HepG2 (cell line): ENCODE measurements around the gene CMTM3. TPM values are rescaled to one million over a fixed set of nuclear protein-coding genes. Genes with fewer than 3 reads are reported as not detected.

Experiments
- CENPT ChIP-seq: sonication (generic); formaldehyde crosslinking; IDR thresholded peaks from 2 replicates; pipeline ENCODE4 v1.8.0; 2022; ENCODE audit warnings: low read depth, mild to moderate bottlenecking, moderate library complexity, missing genetic modification reagents
- CREB1 ChIP-seq, 2 experiments: fragments of 450-650 bp in 1 of 2; IDR thresholded peaks; 2 replicates each; pipeline ENCODE4 v1.6.1; 2016 to 2017; ENCODE audit warnings: control low read depth in 1 of 2, mild to moderate bottlenecking in 1 of 2, missing compliant biosample characterization in 1 of 2, missing genetic modification characterization in 1 of 2
- DNMT1 ChIP-seq: sonication (generic); formaldehyde crosslinking; IDR thresholded peaks from 2 replicates; pipeline ENCODE4 v1.5.1; 2020; ENCODE audit warnings: mild to moderate bottlenecking, missing genetic modification reagents
- EEA1 ChIP-seq: sonication (generic); formaldehyde crosslinking; IDR thresholded peaks from 2 replicates; pipeline ENCODE4 v1.5.1; 2020; ENCODE audit warnings: mild to moderate bottlenecking, missing genetic modification reagents, borderline replicate concordance
- FOXK2 ChIP-seq: fragments of 450-650 bp; IDR thresholded peaks from 2 replicates; pipeline ENCODE4 v1.6.1; 2016
- KDM2A ChIP-seq: sonication (generic); formaldehyde crosslinking; IDR thresholded peaks from 2 replicates; pipeline ENCODE4 v1.4.0; 2020; ENCODE audit warnings: low read depth, missing genetic modification reagents, borderline replicate concordance
- RCOR2 ChIP-seq: IDR thresholded peaks from 2 replicates; pipeline ENCODE4 v1.6.1; 2016; ENCODE audit warnings: missing biosample characterization, missing genetic modification reagents
- ZNF337 ChIP-seq: sonication (generic); formaldehyde crosslinking; IDR thresholded peaks from 2 replicates; pipeline ENCODE4 v1.5.1; 2020; ENCODE audit warnings: missing genetic modification reagents, low read depth, mild to moderate bottlenecking, borderline replicate concordance
- ZNF350 ChIP-seq: sonication (generic); formaldehyde crosslinking; IDR thresholded peaks from 2 replicates; pipeline ENCODE4 v1.4.0; 2020; ENCODE audit warnings: mild to moderate bottlenecking, low read depth, missing genetic modification reagents, borderline replicate concordance
- ZNF484 ChIP-seq: sonication (generic); formaldehyde crosslinking; IDR thresholded peaks from 2 replicates; pipeline ENCODE4 v1.5.1; 2020; ENCODE audit warnings: mild to moderate bottlenecking, low read depth, missing genetic modification reagents, borderline replicate concordance
- ZNF577 ChIP-seq: sonication (generic); formaldehyde crosslinking; IDR thresholded peaks from 2 replicates; pipeline ENCODE4 v1.4.0; 2020; ENCODE audit warnings: mild to moderate bottlenecking, low read depth, missing genetic modification reagents, borderline replicate concordance
- ZNF7 ChIP-seq: IDR thresholded peaks from 2 replicates; pipeline ENCODE4 v1.6.1; 2016; ENCODE audit warnings: missing biosample characterization, missing genetic modification reagents
- ZNF816 ChIP-seq: sonication (generic); formaldehyde crosslinking; IDR thresholded peaks from 2 replicates; pipeline ENCODE4 v1.8.0; 2022; ENCODE audit warnings: missing genetic modification reagents, mild to moderate bottlenecking, borderline replicate concordance
- polyA plus RNA-seq, 8 experiments: library from polyadenylated mRNA; depleted of rRNA in 3 of 8; stranded (reverse) in 7 of 8; unstranded in 1 of 8; fragments of >200 nt; fragmentation: Illumina TruSeq in 4 of 8; extraction: Trizol in 4 of 8; gene quantifications; 2 replicates each; pipeline versions ENCODE4 v1.2.1 to v1.2.3, GENCODE V29; 2011 to 2016; ENCODE audit warnings: low read depth in 4 of 8, missing spikeins in 1 of 8, mixed read lengths in 1 of 8; ENCODE audit not compliant: insufficient read depth in 1 of 8
- total RNA-seq, 5 experiments: library from RNA; depleted of rRNA; stranded (reverse); fragments of >200 nt; fragmentation: Illumina TruSeq; extraction: Trizol; gene quantifications; 2 replicates each; pipeline ENCODE4 v1.2.3, GENCODE V29; 2016; ENCODE audit warnings: low read depth in 1 of 5
- TF ChIP-seq, protein P1 (sequence below): sonication (generic); formaldehyde crosslinking; IDR thresholded peaks from 2 replicates; pipeline ENCODE4 v1.4.0; 2020; ENCODE audit warnings: missing genetic modification reagents
- TF ChIP-seq, protein P2 (sequence below): sonication (generic); formaldehyde crosslinking; IDR thresholded peaks from 2 replicates; pipeline ENCODE4 v1.9.0; 2021; ENCODE audit warnings: mild to moderate bottlenecking, missing genetic modification reagents
- TF ChIP-seq, protein P3 (sequence below): sonication (generic); formaldehyde crosslinking; IDR thresholded peaks from 2 replicates; pipeline ENCODE4 v1.8.0; 2022; ENCODE audit warnings: mild to moderate bottlenecking, missing genetic modification reagents, moderate library complexity

CMTM3 gene
- total and polyA plus RNA-seq, 2 of the 13 experiments (the other 11 are each of a cell fraction or from before 2014, with no cell fraction given): 29.2 to 48.7 TPM

DNA sequence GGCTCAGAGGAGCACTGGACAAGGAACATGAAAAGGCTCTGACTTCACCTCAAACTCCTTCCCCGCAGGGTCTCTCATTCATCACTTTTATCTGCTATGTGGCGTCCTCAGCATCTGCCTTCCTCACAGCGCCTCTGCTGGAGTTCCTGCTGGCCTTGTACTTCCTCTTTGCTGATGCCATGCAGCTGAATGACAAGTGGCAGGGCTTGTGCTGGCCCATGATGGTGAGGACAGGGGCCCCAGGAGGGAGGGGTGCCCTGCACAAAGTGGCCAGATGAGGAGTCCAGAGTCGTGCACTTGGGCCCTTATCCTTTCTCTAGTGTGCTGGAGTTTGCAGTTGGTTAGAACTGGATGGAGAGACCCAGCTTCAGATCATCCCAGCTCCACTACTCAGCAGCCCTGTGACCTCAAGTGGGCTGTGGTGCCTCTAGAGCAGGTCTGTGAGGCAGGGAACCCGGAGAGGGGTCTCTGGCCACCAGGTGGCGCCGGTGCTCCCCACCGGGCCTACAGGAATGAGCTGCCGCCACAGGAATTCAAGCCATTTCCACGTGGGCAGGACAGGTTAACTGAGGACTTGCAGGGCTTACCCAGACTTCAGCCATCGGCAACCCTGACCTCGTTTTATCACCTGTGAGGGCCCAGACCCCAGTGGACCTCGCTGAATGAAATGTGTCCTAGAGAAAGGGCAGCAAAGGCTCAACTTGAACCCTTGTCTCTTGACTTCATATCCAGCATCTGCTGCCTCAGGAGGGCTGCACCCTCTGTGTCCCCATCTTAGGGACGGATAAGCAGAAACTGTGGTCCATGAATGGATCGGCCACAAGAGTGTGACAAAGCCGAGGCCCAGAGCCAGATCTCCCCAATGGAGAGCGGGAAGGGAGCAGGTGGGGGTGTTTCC, 4.0 kb downstream of the CMTM3 start (continued):
- TF ChIP-seq ZNF350 (peak; percentile 90), FOXK2 (no peak), ZNF577 (CRISPR knock-in tag) (no peak), CENPT (CRISPR knock-in tag) (no peak), EEA1 (CRISPR knock-in tag) (no peak), RCOR2 (CRISPR knock-in tag) (peak; percentile 50; the same call in 1 of the 2 replicates), ZNF337 (CRISPR knock-in tag) (no peak), ZNF816 (peak; percentile 48; the same call in 1 of the 2 replicates), CREB1 (IDR thresholded peaks at IDR 0.05) (no peak), CREB1 (CRISPR knock-in tag; IDR thresholded peaks at IDR 0.05) (no peak), ZNF7 (CRISPR knock-in tag) (no peak), DNMT1 (peak; percentile 70; the same call in 1 of the 2 replicates), ZNF484 (CRISPR knock-in tag) (no peak), KDM2A (CRISPR knock-in tag) (peak; percentile 88)
- TF ChIP-seq, protein P1, sequence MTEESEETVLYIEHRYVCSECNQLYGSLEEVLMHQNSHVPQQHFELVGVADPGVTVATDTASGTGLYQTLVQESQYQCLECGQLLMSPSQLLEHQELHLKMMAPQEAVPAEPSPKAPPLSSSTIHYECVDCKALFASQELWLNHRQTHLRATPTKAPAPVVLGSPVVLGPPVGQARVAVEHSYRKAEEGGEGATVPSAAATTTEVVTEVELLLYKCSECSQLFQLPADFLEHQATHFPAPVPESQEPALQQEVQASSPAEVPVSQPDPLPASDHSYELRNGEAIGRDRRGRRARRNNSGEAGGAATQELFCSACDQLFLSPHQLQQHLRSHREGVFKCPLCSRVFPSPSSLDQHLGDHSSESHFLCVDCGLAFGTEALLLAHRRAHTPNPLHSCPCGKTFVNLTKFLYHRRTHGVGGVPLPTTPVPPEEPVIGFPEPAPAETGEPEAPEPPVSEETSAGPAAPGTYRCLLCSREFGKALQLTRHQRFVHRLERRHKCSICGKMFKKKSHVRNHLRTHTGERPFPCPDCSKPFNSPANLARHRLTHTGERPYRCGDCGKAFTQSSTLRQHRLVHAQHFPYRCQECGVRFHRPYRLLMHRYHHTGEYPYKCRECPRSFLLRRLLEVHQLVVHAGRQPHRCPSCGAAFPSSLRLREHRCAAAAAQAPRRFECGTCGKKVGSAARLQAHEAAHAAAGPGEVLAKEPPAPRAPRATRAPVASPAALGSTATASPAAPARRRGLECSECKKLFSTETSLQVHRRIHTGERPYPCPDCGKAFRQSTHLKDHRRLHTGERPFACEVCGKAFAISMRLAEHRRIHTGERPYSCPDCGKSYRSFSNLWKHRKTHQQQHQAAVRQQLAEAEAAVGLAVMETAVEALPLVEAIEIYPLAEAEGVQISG (CRISPR knock-in tag): peak; percentile 64
- TF ChIP-seq, protein P2, sequence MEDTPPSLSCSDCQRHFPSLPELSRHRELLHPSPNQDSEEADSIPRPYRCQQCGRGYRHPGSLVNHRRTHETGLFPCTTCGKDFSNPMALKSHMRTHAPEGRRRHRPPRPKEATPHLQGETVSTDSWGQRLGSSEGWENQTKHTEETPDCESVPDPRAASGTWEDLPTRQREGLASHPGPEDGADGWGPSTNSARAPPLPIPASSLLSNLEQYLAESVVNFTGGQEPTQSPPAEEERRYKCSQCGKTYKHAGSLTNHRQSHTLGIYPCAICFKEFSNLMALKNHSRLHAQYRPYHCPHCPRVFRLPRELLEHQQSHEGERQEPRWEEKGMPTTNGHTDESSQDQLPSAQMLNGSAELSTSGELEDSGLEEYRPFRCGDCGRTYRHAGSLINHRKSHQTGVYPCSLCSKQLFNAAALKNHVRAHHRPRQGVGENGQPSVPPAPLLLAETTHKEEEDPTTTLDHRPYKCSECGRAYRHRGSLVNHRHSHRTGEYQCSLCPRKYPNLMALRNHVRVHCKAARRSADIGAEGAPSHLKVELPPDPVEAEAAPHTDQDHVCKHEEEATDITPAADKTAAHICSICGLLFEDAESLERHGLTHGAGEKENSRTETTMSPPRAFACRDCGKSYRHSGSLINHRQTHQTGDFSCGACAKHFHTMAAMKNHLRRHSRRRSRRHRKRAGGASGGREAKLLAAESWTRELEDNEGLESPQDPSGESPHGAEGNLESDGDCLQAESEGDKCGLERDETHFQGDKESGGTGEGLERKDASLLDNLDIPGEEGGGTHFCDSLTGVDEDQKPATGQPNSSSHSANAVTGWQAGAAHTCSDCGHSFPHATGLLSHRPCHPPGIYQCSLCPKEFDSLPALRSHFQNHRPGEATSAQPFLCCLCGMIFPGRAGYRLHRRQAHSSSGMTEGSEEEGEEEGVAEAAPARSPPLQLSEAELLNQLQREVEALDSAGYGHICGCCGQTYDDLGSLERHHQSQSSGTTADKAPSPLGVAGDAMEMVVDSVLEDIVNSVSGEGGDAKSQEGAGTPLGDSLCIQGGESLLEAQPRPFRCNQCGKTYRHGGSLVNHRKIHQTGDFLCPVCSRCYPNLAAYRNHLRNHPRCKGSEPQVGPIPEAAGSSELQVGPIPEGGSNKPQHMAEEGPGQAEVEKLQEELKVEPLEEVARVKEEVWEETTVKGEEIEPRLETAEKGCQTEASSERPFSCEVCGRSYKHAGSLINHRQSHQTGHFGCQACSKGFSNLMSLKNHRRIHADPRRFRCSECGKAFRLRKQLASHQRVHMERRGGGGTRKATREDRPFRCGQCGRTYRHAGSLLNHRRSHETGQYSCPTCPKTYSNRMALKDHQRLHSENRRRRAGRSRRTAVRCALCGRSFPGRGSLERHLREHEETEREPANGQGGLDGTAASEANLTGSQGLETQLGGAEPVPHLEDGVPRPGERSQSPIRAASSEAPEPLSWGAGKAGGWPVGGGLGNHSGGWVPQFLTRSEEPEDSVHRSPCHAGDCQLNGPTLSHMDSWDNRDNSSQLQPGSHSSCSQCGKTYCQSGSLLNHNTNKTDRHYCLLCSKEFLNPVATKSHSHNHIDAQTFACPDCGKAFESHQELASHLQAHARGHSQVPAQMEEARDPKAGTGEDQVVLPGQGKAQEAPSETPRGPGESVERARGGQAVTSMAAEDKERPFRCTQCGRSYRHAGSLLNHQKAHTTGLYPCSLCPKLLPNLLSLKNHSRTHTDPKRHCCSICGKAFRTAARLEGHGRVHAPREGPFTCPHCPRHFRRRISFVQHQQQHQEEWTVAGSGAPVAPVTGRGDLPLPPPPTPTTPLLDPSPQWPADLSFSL (CRISPR knock-in tag): no peak; the same call in 1 of the 2 replicates
- TF ChIP-seq, protein P3, sequence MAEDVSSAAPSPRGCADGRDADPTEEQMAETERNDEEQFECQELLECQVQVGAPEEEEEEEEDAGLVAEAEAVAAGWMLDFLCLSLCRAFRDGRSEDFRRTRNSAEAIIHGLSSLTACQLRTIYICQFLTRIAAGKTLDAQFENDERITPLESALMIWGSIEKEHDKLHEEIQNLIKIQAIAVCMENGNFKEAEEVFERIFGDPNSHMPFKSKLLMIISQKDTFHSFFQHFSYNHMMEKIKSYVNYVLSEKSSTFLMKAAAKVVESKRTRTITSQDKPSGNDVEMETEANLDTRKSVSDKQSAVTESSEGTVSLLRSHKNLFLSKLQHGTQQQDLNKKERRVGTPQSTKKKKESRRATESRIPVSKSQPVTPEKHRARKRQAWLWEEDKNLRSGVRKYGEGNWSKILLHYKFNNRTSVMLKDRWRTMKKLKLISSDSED: no peak
